HepG2 (cell line): ENCODE measurements around the gene TADA2B. TPM values are rescaled to one million over a fixed set of nuclear protein-coding genes. Genes with fewer than 3 reads are reported as not detected.

Experiments
- DDIT3 ChIP-seq: sonication (generic); formaldehyde crosslinking; IDR thresholded peaks from 2 replicates; pipeline ENCODE4 v1.4.0; 2020; ENCODE audit warnings: mild to moderate bottlenecking, missing genetic modification reagents
- DMTF1 ChIP-seq: sonication (generic); formaldehyde crosslinking; IDR thresholded peaks from 2 replicates; pipeline ENCODE4 v1.4.0; 2020; ENCODE audit warnings: mild to moderate bottlenecking, missing genetic modification reagents
- HDAC2 ChIP-seq: sonication (generic); formaldehyde crosslinking; IDR thresholded peaks from 2 replicates; pipeline ENCODE4 v1.4.0; 2020; ENCODE audit warnings: missing genetic modification reagents
- HMGXB4 ChIP-seq, 2 experiments: sonication (generic) in 1 of 2; formaldehyde crosslinking in 1 of 2; IDR thresholded peaks; 2 replicates each; pipeline versions ENCODE4 v1.4.0 to v1.6.1; 2018 to 2020; ENCODE audit warnings: missing genetic modification reagents in 2 of 2, borderline replicate concordance in 1 of 2, low read depth in 1 of 2, mild to moderate bottlenecking in 1 of 2, missing biosample characterization in 1 of 2
- PLRG1 ChIP-seq: fragments of 450-650 bp; conservative IDR thresholded peaks from 2 replicates; pipeline ENCODE4 v1.6.1; 2016
- RARA ChIP-seq: IDR thresholded peaks from 2 replicates; pipeline ENCODE4 v1.6.1; 2016; ENCODE audit warnings: missing genetic modification reagents, missing compliant biosample characterization
- SRY ChIP-seq: sonication (generic); formaldehyde crosslinking; IDR thresholded peaks from 2 replicates; pipeline ENCODE4 v1.8.0; 2022; ENCODE audit warnings: mild to moderate bottlenecking, missing genetic modification reagents
- TBL1XR1 ChIP-seq: fragments of 150-350 bp; IDR thresholded peaks from 2 replicates; pipeline ENCODE4 v1.6.1; 2014; ENCODE audit warnings: borderline replicate concordance, low read length; ENCODE audit not compliant: partially characterized antibody
- TMF1 ChIP-seq: sonication (generic); formaldehyde crosslinking; IDR thresholded peaks from 2 replicates; pipeline ENCODE4 v1.8.1; 2022; ENCODE audit warnings: low read depth, missing genetic modification reagents
- ZNF362 ChIP-seq: sonication (generic); formaldehyde crosslinking; IDR thresholded peaks from 2 replicates; pipeline ENCODE4 v1.4.0; 2020; ENCODE audit warnings: missing genetic modification reagents, mild to moderate bottlenecking, borderline replicate concordance
- ZNF512 ChIP-seq: sonication (generic); formaldehyde crosslinking; IDR thresholded peaks from 2 replicates; pipeline ENCODE4 v1.4.0; 2020; ENCODE audit warnings: mild to moderate bottlenecking, missing genetic modification reagents
- ZNF570 ChIP-seq: sonication (generic); formaldehyde crosslinking; IDR thresholded peaks from 2 replicates; pipeline ENCODE4 v1.4.0; 2020; ENCODE audit warnings: mild to moderate bottlenecking, missing genetic modification reagents, borderline replicate concordance
- ZNF781 ChIP-seq: sonication (generic); formaldehyde crosslinking; IDR thresholded peaks from 2 replicates; pipeline ENCODE4 v1.5.1; 2020; ENCODE audit warnings: borderline replicate concordance, mild to moderate bottlenecking, missing genetic modification reagents; ENCODE audit errors: not compliant biosample characterization
- polyA plus RNA-seq, 8 experiments: library from polyadenylated mRNA; depleted of rRNA in 3 of 8; stranded (reverse) in 7 of 8; unstranded in 1 of 8; fragments of >200 nt; fragmentation: Illumina TruSeq in 4 of 8; extraction: Trizol in 4 of 8; gene quantifications; 2 replicates each; pipeline versions ENCODE4 v1.2.1 to v1.2.3, GENCODE V29; 2011 to 2016; ENCODE audit warnings: low read depth in 4 of 8, missing spikeins in 1 of 8, mixed read lengths in 1 of 8; ENCODE audit not compliant: insufficient read depth in 1 of 8
- total RNA-seq, 5 experiments: library from RNA; depleted of rRNA; stranded (reverse); fragments of >200 nt; fragmentation: Illumina TruSeq; extraction: Trizol; gene quantifications; 2 replicates each; pipeline ENCODE4 v1.2.3, GENCODE V29; 2016; ENCODE audit warnings: low read depth in 1 of 5
- TF ChIP-seq, protein P1 (sequence below): sonication (generic); formaldehyde crosslinking; IDR thresholded peaks from 2 replicates; pipeline ENCODE4 v1.8.0; 2022; ENCODE audit warnings: missing genetic modification reagents, mild to moderate bottlenecking, moderate library complexity, borderline replicate concordance
- TF ChIP-seq, protein P2 (sequence below): sonication (generic); formaldehyde crosslinking; IDR thresholded peaks from 2 replicates; pipeline ENCODE4 v1.5.0; 2020; ENCODE audit warnings: mild to moderate bottlenecking, low read depth, missing genetic modification reagents, borderline replicate concordance

Gene TADA2B
- total and polyA plus RNA-seq, 2 of the 13 experiments (the other 11 are each of a cell fraction or from before 2014, with no cell fraction given): 4.6 to 8.9 TPM

GRCh38 chr4:7101692-7102515 is 58.7 kb downstream of the TADA2B start (continued):
- TF ChIP-seq DMTF1 (CRISPR knock-in tag) (no peak), TBL1XR1 (no peak), ZNF570 (no peak), ZNF781 (CRISPR knock-in tag) (no peak), TMF1 (CRISPR knock-in tag) (no peak), HMGXB4 (CRISPR knock-in tag; IDR thresholded peaks at IDR 0.05; ENCODE audit: borderline replicate concordance in 1 of 2, low read depth in 1 of 2) (peak; percentile 67 to 84), PLRG1 (no peak), SRY (CRISPR knock-in tag) (no peak), ZNF512 (CRISPR knock-in tag) (no peak), RARA (no peak), DDIT3 (CRISPR knock-in tag) (no peak), HDAC2 (CRISPR knock-in tag) (0 out of 2 replicates have a peak, but pooled peaks have one; percentile 15), ZNF362 (CRISPR knock-in tag) (no peak)
- TF ChIP-seq, protein P1, sequence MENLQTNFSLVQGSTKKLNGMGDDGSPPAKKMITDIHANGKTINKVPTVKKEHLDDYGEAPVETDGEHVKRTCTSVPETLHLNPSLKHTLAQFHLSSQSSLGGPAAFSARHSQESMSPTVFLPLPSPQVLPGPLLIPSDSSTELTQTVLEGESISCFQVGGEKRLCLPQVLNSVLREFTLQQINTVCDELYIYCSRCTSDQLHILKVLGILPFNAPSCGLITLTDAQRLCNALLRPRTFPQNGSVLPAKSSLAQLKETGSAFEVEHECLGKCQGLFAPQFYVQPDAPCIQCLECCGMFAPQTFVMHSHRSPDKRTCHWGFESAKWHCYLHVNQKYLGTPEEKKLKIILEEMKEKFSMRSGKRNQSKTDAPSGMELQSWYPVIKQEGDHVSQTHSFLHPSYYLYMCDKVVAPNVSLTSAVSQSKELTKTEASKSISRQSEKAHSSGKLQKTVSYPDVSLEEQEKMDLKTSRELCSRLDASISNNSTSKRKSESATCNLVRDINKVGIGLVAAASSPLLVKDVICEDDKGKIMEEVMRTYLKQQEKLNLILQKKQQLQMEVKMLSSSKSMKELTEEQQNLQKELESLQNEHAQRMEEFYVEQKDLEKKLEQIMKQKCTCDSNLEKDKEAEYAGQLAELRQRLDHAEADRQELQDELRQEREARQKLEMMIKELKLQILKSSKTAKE (CRISPR knock-in tag): no peak
- TF ChIP-seq, protein P2, sequence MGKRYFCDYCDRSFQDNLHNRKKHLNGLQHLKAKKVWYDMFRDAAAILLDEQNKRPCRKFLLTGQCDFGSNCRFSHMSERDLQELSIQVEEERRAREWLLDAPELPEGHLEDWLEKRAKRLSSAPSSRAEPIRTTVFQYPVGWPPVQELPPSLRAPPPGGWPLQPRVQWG: no peak
